ENCODE data around the gene CISD2.
"Not testable (repeated sequence)": the region's sequence is repeated elsewhere in the genome, so short reads cannot be mapped to it uniquely, and the experiment has no call there.

Gene CISD2

GRCh38 chr4:102918859-102919258 is 50.1 kb downstream of the CISD2 start:
- no peak for DNase-seq (ENCODE audit: low spot score)

GRCh38 chr4:102919697-102920096 is 50.9 kb downstream of the CISD2 start:
- not testable (repeated sequence) for DNase-seq (ENCODE audit: low spot score)

GRCh38 chr4:102935716-102936115 is 66.9 kb downstream of the CISD2 start:
- DNase-seq (ENCODE audit: low spot score) = no peak

GRCh38 chr4:102938063-102938462 is 69.3 kb downstream of the CISD2 start:
- DNase-seq (ENCODE audit: low spot score) = not testable (repeated sequence)
